Brain pericyte (primary cell): ENCODE measurements around the gene OGFOD2.

Experiments used
- DNase-seq: peaks from one replicate; pipeline ENCODE4 v3.0.0-alpha.2; 2012; ENCODE audit warnings: low read depth, low spot score

The OGFOD2 gene

GRCh38 chr12:122951406-122951805 is 23.6 kb upstream of the OGFOD2 start:
- DNase-seq = no peak

- no peak for DNase-seq
Observed at GRCh38 chr12:122951979-122952892, 22.8 kb upstream of the OGFOD2 start.

GRCh38 chr12:122955156-122955555 is 19.9 kb upstream of the OGFOD2 start:
- DNase-seq = no peak

- no peak for DNase-seq
Observed at GRCh38 chr12:122956035-122956434, 19.0 kb upstream of the OGFOD2 start.

- no peak for DNase-seq
Observed at GRCh38 chr12:122958198-122958888, 16.7 kb upstream of the OGFOD2 start.

GRCh38 chr12:122959566-122960192 is 15.4 kb upstream of the OGFOD2 start:
- DNase-seq = no peak

GRCh38 chr12:122960193-122960569 is 14.9 kb upstream of the OGFOD2 start:
- DNase-seq = no peak

GRCh38 chr12:122961531-122962329 is 13.3 kb upstream of the OGFOD2 start:
- DNase-seq = no peak

- no peak for DNase-seq
Observed at GRCh38 chr12:122963941-122964265, 11.1 kb upstream of the OGFOD2 start.

- no peak for DNase-seq
Observed at GRCh38 chr12:122964439-122965257, 10.4 kb upstream of the OGFOD2 start.

GRCh38 chr12:122965321-122965751 is 9.7 kb upstream of the OGFOD2 start:
- DNase-seq = no peak

- DNase-seq = no peak
Observed at GRCh38 chr12:122965851-122966742, 8.9 kb upstream of the OGFOD2 start, which contains the start of gene ABCB9. TSS of gene ABCB9 (minus strand) at chr12:122966463. CDS start at chr12:122960235, 6,228 bp downstream.

- no peak for DNase-seq
Observed at GRCh38 chr12:122966743-122967550, 8.1 kb upstream of the OGFOD2 start.

- DNase-seq = no peak
Observed at GRCh38 chr12:122968104-122968503, 6.9 kb upstream of the OGFOD2 start.

GRCh38 chr12:122969676-122970075 is 5.4 kb upstream of the OGFOD2 start:
- DNase-seq = no peak

- DNase-seq = peak; percentile 95
Observed at GRCh38 chr12:122974274-122974891, 661 bp upstream of the OGFOD2 start.

GRCh38 chr12:122975790-122976647 is 975 bp downstream of the OGFOD2 start:
- DNase-seq = no peak

- DNase-seq = no peak
Observed at GRCh38 chr12:122976648-122976975, 1.6 kb downstream of the OGFOD2 start.
